Cardiac muscle cell (in vitro differentiated cells and primary cell): Measurements from ENCODE around the gene ANGPTL5. TPM values are rescaled to one million over a fixed set of nuclear protein-coding genes. Genes with fewer than 3 reads are reported as not detected.

ENCODE experiments used
- DNase-seq, 2 donors: peaks; one replicate each; pipeline versions ENCODE4 v3.0.0 to v3.0.0-alpha.2; 2010 to 2017; ENCODE audit warnings: low read depth in 1 of 2, low spot score in 1 of 2
- H3K27ac ChIP-seq: fragments of 200-600 bp; sonication (generic); 2 replicates; pipeline ENCODE4 v1.5.1; 2016
- H3K27me3 ChIP-seq: fragments of 200-600 bp; sonication (generic); 2 replicates; pipeline ENCODE4 v1.6.0; 2016; ENCODE audit warnings: control low read depth
- H3K36me3 ChIP-seq: fragments of 200-600 bp; sonication (generic); 2 replicates; pipeline ENCODE4 v1.5.1; 2016; ENCODE audit warnings: control low read depth
- H3K4me1 ChIP-seq: fragments of 200-600 bp; sonication (generic); 2 replicates; pipeline ENCODE4 v1.8.1; 2017; ENCODE audit warnings: low read depth, mild to moderate bottlenecking, mixed run types
- H3K4me3 ChIP-seq: fragments of 200-600 bp; sonication (generic); 2 replicates; pipeline ENCODE4 v1.5.1; 2016; ENCODE audit warnings: mild to moderate bottlenecking
- H3K9me3 ChIP-seq: fragments of 200-600 bp; sonication (generic); 2 replicates; pipeline ENCODE4 v1.5.1; 2017; ENCODE audit warnings: low read depth, mild to moderate bottlenecking, control low read depth
- CTCF ChIP-seq: IDR thresholded peaks from 2 replicates; pipeline ENCODE4 v1.5.1; 2012; ENCODE audit warnings: low read depth, mild to moderate bottlenecking, low read length
- polyA plus RNA-seq: library from polyadenylated mRNA; unstranded; fragments of >200 nt; fragmentation: Nextera tagmentation; extraction: Ambion mirVana; gene quantifications from 2 replicates; pipeline ENCODE4 v1.2.1, GENCODE V29; 2016
- total RNA-seq: library from RNA; depleted of rRNA; stranded (reverse); fragments of >200 nt; gene quantifications from 2 replicates; pipeline ENCODE4 v1.2.3, GENCODE V29; 2016

ANGPTL5 gene
- total and polyA plus RNA-seq, 2 experiments from 2014 or later, result not detected

DNA sequence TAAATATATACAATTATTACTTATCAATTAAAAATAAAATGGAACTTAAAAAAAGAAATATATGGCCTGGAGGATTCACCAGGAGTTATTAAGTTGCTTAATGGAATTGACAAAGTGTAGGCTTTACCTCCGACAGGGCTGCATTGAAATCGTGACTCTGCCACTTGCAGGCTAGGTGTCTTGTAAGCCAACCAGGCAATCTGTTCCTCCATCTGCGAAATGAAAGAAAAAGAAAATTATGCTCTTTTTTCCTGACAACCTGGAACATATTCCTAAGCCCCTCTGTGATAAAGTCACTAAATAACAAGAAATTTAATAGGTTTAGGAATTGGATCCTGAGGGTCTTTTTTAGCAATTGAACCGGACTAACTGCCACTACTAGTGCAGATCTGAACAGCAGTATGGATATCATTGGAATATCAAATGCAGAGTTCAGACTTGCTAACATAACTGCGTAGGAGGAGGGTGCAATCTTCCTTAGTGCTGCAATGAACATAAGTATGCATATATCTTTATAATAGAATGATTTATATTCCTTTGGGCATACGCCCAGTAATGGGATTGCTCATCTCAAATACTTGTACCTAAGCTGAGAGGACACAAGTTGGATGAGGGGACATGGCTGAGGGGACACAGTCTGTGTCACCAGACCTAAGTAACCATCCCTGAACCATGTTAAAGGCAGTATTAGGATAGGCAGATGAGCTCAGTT, 44.0 kb downstream of the ANGPTL5 start:
- Histone ChIP-seq H3K4me1 (no peaks in the 10 kb centered on the region), H3K4me3 (no peak overlapping the region), H3K27me3 (no peaks in the 10 kb centered on the region), H3K9me3 (no peaks in the 10 kb centered on the region), H3K36me3 (no peaks in the 10 kb centered on the region), H3K27ac (no peak overlapping the region)
- no peak for TF ChIP-seq CTCF
- DNase-seq, result no peak

DNA sequence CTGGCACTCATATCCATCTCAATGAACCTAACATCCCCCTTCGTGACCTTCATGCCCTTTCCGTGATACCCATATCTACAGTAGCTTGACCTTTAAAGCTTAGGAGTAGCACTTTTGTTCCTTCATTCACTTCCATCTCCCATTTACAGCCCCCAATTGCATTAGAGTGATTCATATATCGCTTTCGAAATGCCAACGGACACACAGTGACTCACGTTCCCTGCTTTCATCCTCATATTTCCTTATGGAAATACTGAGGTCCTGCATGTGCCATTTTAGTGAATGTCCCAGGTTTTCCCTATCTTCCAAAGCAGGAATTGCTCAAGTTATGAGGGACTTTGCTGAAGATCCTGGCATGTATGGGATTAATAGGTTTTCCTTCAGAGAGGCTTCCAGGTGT, 45.8 kb downstream of the ANGPTL5 start:
- TF ChIP-seq CTCF, result no peak
- Histone ChIP-seq H3K9me3 (no peaks in the 10 kb centered on the region), H3K27me3 (no peaks in the 10 kb centered on the region), H3K36me3 (no peaks in the 10 kb centered on the region), H3K4me3 (no peak overlapping the region), H3K4me1 (no peaks in the 10 kb centered on the region), H3K27ac (no peak overlapping the region)
- peak in 1 of 2 donors; percentile 71 for DNase-seq

GRCh38 chr11:101867951-101868350, 48.4 kb downstream of the ANGPTL5 start:
- Histone ChIP-seq H3K27ac (no peak overlapping the region), H3K27me3 (no peaks in the 10 kb centered on the region), H3K4me3 (no peak overlapping the region), H3K9me3 (no peaks in the 10 kb centered on the region), H3K36me3 (no peaks in the 10 kb centered on the region), H3K4me1 (no peaks in the 10 kb centered on the region)
- no peak for TF ChIP-seq CTCF
- peak in 1 of 2 donors; percentile 31 for DNase-seq

- H3K4me3 ChIP-seq, result no peak overlapping the region
- no peak overlapping the region for H3K27ac ChIP-seq
- no peak for DNase-seq
- H3K9me3 ChIP-seq, result no peaks in the 10 kb centered on the region
- no peak for TF ChIP-seq CTCF
- no peaks in the 10 kb centered on the region for H3K4me1 ChIP-seq
- no peaks in the 10 kb centered on the region for H3K27me3 ChIP-seq
- H3K36me3 ChIP-seq, result no peaks in the 10 kb centered on the region
Observed at GRCh38 chr11:101866619-101867491, 49.5 kb downstream of the ANGPTL5 start.

GRCh38 chr11:101864098-101864497, 52.2 kb downstream of the ANGPTL5 start:
- Histone ChIP-seq H3K4me3 (no peak overlapping the region), H3K9me3 (no peaks in the 10 kb centered on the region), H3K27ac (no peak overlapping the region), H3K36me3 (no peaks in the 10 kb centered on the region), H3K4me1 (no peaks in the 10 kb centered on the region), H3K27me3 (no peaks in the 10 kb centered on the region)
- no peak for DNase-seq
- no peak for TF ChIP-seq CTCF
